ENCODE results near the gene SEC14L3. TPM values are rescaled to one million over a fixed set of nuclear protein-coding genes. Genes with fewer than 3 reads are reported as not detected.

SEC14L3 gene
- total and polyA plus RNA-seq, 2 of the 13 experiments (the other 11 are each of a cell fraction or from before 2014, with no cell fraction given), result not detected

DNA sequence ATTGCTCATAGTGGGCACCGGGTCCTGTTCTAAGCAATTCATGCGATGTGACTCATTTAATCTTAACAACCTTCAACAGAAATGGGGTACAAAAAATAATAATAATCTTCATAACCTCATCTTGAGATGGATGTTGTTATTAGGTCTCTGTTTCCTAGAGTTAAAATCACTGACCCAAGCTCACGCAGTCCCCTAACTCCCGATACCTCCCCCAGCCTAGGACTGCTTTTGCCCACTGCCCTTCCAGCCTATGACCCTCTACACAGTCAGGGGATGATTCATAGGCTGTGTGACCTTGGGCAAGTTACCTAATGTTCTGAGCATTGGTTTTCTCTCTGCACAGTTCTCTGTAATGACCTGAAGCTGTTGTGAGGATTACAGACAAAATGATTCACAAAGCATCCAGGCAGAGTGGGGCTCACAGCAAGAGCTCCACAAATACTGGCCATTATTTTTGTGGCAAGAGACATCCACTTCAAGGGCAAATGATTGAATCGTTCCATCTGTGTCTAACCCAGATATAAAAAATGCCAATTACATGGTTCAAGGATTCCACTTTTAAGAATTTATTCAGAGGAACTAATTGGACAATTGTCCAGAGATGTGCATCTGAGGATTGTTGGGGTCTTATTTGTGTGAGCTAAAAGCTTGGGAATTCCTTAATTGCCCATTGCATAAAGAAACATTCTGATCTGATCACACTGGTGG, 26.2 kb downstream of the SEC14L3 start:
- Histone ChIP-seq H3K4me2 (ENCODE audit: low read depth, low read length) (peak overlapping the region; percentile 46), H3K4me1 (ENCODE audit: insufficient read depth, low read length) (peaks cover 16% of the 10 kb centered on the region), H3K36me3 (replicated peaks in 1 of 2; ENCODE audit: control insufficient read depth in 1 of 2, insufficient read depth in 2 of 2, low read length in 2 of 2) (no peaks in the 10 kb centered on the region), H3K9ac (ENCODE audit: insufficient read depth, low read depth, low read length) (no peak overlapping the region), H3K4me3 (replicated peaks in 1 of 3; ENCODE audit: insufficient read depth in 1 of 3, low read depth in 2 of 3, low read length in 3 of 3) (no peak overlapping the region), H2AFZ (ENCODE audit: low read length) (no peak overlapping the region), H3K79me2 (ENCODE audit: insufficient read depth, low read length) (no peaks in the 10 kb centered on the region), H3K27me3 (ENCODE audit: control insufficient read depth in 1 of 2, insufficient read depth in 2 of 2, low read length in 2 of 2) (peaks cover 0 to 8% of the 10 kb centered on the region in 2 experiments; a peak in 1 of 5 replicates), H4K20me1 (ENCODE audit: insufficient read depth, low read length) (no peaks in the 10 kb centered on the region), H3K9me3 (ENCODE audit: low read length) (no peaks in the 10 kb centered on the region), H3K27ac (ENCODE audit: extremely low read length, insufficient read depth, low read length) (no peak overlapping the region)
- ATAC-seq, result peak; percentile 57
- WGBS (ENCODE audit: low lambda C conversion rate), result 29% methylated on average over 5 of the region's 5 CpGs
- in situ Hi-C loops (cut with HindIII; ENCODE audit: extremely low pct_ligation_motif_present, low pct_unique_long_range_greater_than_20kb) (no loop called here), intact Hi-C loops (cut with micrococcal nuclease; ENCODE audit: unreplicated experiment) (loop anchor here (1.0 to 2.0 kb wide), 2 partner anchors 40 to 157 kb away; no protein-coding TSS in a partner anchor)
- BruUV-seq (replicated peaks), result no TSS peak
- TF ChIP-seq NR2C2 (CRISPR knock-in tag; IDR thresholded peaks at IDR 0.05; ENCODE audit: borderline replicate concordance), result no peak
- 0 out of 2 replicates have a peak, but pooled peaks have one; percentile 33 for TF ChIP-seq FOSL1 (CRISPR knock-in tag; IDR thresholded peaks at IDR 0.05; ENCODE audit: borderline replicate concordance)
- no peak for TF ChIP-seq CHCHD3 (CRISPR knock-in tag; IDR thresholded peaks at IDR 0.05)
- no peak for TF ChIP-seq ZNF772 (CRISPR knock-in tag; IDR thresholded peaks at IDR 0.05)
- no peak for TF ChIP-seq ZNF335 (CRISPR knock-in tag; IDR thresholded peaks at IDR 0.05)
- TF ChIP-seq ATAD3A (CRISPR knock-in tag; IDR thresholded peaks at IDR 0.05), result no peak
- no peak for TF ChIP-seq CBX5 (CRISPR knock-in tag; IDR thresholded peaks at IDR 0.05; ENCODE audit: borderline replicate concordance)
- TF ChIP-seq FUBP1 (CRISPR knock-in tag; IDR thresholded peaks at IDR 0.05; ENCODE audit: borderline replicate concordance), result no peak
- TF ChIP-seq CREM (IDR thresholded peaks at IDR 0.05), result no peak
- no peak for TF ChIP-seq CREM (CRISPR knock-in tag; IDR thresholded peaks at IDR 0.05)
- TF ChIP-seq KLF9 (CRISPR knock-in tag; IDR thresholded peaks at IDR 0.05; ENCODE audit: low read depth), result no peak
- TF ChIP-seq ZNF501 (CRISPR knock-in tag; IDR thresholded peaks at IDR 0.05), result 0 out of 2 replicates have a peak, but pooled peaks have one; percentile 28
- TF ChIP-seq DBP (CRISPR knock-in tag; IDR thresholded peaks at IDR 0.05; ENCODE audit: not compliant biosample characterization), result no peak
- TF ChIP-seq ZNF552 (CRISPR knock-in tag; IDR thresholded peaks at IDR 0.05; ENCODE audit: borderline replicate concordance), result no peak
- TF ChIP-seq KMT2B (CRISPR knock-in tag; IDR thresholded peaks at IDR 0.05), result no peak
- TF ChIP-seq FOSL2 (CRISPR knock-in tag; IDR thresholded peaks at IDR 0.05), result peak; percentile 93
- TF ChIP-seq GLI4 (CRISPR knock-in tag; IDR thresholded peaks at IDR 0.05; ENCODE audit: borderline replicate concordance), result no peak
- TF ChIP-seq HOXA9 (CRISPR knock-in tag; IDR thresholded peaks at IDR 0.05; ENCODE audit: borderline replicate concordance), result no peak
- TF ChIP-seq ZNF644 (CRISPR knock-in tag; IDR thresholded peaks at IDR 0.05; ENCODE audit: low read depth), result no peak
- no peak for TF ChIP-seq ZNF878 (CRISPR knock-in tag; IDR thresholded peaks at IDR 0.05)
- no peak for TF ChIP-seq SATB2 (CRISPR knock-in tag; IDR thresholded peaks at IDR 0.05)
- TF ChIP-seq ZNF17 (CRISPR knock-in tag; IDR thresholded peaks at IDR 0.05), result no peak
- no peak for TF ChIP-seq SIN3A (IDR thresholded peaks at IDR 0.05; ENCODE audit: borderline replicate concordance, low read depth, low read length)
- CTCF ChIA-PET (ENCODE audit: low intra/inter-chr PET ratio, low total read pairs), result interaction anchor here (1.6 to 2.6 kb wide), 2 partner anchors 39 to 54 kb away, joined by 5 to 20 read pairs; no protein-coding TSS in a partner anchor
- no peak for FAIRE-seq
- POLR2A ChIA-PET, result no interaction called here
- DNase-seq (ENCODE audit: low spot score), result peak; percentile 22

All from HepG2 (cell line).